ENCODE measurements around the gene ITGA5.

Gene ITGA5

GRCh38 chr12:54376596-54376995 is 42.5 kb downstream of the ITGA5 start:
- DNase-seq (ENCODE audit: insufficient read length, low spot score) = no peak
- no peak for FAIRE-seq
- TF ChIP-seq CTCF (IDR thresholded peaks at IDR 0.05; ENCODE audit: insufficient read depth, missing control alignments) = no peak

- no peak for DNase-seq (ENCODE audit: insufficient read length, low spot score)
- TF ChIP-seq CTCF (IDR thresholded peaks at IDR 0.05; ENCODE audit: insufficient read depth, missing control alignments) = no peak
- FAIRE-seq = no peak
These were observed 43.8 kb downstream of the ITGA5 start for GRCh38 chr12:54375259-54375579.

DNA sequence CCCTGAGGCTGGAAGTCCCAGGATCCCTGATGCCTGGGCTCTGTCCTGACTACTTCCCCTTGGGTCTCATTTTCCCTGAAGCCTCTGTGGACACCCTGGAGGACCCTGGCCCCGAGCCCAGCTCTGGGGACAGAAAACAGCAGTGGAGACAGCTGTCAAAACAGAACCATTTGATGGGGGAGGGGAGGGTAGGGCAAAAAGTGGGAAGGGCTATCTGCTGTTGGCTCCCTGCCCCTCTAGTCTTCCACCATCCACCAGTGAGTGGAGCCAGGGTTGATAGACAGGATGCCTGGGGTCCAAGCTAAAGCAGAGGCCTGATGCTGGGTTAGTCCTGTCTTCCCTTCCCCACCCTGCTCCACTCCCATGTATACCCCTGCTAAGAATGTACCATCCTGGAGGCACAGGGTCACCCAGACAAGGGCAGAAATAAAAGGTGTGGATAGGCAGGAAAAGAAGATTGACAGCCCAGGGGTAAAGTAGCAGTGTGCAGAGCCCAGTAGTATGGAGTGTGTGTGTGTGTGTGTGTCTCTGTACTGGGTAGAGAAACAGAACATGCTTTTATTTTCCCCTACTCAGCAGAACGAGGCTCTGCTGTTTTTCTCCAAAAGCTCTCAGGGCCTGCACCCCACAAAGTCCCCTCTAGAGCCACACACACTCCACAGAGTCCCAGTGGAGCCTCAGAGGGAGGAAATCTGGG is 44.4 kb downstream of the ITGA5 start:
- DNase-seq (ENCODE audit: insufficient read length, low spot score) (no peak), FAIRE-seq (no peak)
- no peak for TF ChIP-seq CTCF (IDR thresholded peaks at IDR 0.05; ENCODE audit: insufficient read depth, missing control alignments)

DNA sequence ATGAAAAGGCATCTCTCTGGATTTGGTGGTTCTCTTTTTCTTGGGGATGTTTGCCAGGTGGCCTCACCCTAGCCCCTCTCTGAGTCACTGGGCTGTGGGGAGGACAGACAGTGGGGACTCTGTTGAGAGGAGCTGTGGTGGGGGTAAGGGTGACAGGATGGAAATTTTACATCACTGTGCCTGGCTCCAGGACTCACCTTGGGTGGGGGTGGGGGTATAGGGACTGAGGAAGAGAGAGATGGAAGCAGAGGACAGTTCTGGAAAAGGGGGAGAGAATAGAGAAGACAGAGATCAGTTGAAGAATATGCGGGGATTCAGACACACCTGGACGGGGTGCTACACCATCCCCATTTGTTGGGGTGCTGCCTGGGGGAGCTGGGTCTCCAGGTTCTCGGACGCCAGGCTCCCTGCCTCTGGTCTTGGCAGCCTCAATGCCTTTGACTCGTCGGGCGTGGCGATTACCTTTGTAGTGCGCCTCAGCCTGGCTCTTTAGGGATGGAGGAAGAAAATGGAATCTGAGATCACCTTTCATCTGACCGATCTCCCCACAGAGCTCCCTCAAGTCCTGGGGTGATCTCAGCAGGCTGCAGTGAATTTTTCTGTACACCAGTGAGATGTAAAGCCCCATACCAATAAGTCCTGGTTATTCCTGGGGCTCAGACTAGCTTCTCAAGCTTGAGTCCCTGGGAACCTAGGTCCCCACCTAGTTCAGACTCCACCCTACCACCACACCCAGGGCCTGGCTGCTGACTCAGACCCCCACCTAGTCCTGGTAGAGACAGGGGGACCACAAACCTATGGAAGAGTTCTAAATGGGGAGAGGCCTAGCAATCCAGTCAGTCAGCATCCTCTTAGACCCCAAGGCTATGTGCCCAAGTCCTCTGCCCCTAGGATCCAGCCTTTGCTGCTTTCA is 45.2 kb downstream of the ITGA5 start:
- DNase-seq (ENCODE audit: insufficient read length, low spot score) = no peak
- no peak for FAIRE-seq
- TF ChIP-seq CTCF (IDR thresholded peaks at IDR 0.05; ENCODE audit: insufficient read depth, missing control alignments) = no peak

GRCh38 chr12:54372113-54372806 is 46.8 kb downstream of the ITGA5 start:
- TF ChIP-seq CTCF (IDR thresholded peaks at IDR 0.05; ENCODE audit: insufficient read depth, missing control alignments) = no peak
- DNase-seq (ENCODE audit: insufficient read length, low spot score) (no peak), FAIRE-seq (no peak)

DNA sequence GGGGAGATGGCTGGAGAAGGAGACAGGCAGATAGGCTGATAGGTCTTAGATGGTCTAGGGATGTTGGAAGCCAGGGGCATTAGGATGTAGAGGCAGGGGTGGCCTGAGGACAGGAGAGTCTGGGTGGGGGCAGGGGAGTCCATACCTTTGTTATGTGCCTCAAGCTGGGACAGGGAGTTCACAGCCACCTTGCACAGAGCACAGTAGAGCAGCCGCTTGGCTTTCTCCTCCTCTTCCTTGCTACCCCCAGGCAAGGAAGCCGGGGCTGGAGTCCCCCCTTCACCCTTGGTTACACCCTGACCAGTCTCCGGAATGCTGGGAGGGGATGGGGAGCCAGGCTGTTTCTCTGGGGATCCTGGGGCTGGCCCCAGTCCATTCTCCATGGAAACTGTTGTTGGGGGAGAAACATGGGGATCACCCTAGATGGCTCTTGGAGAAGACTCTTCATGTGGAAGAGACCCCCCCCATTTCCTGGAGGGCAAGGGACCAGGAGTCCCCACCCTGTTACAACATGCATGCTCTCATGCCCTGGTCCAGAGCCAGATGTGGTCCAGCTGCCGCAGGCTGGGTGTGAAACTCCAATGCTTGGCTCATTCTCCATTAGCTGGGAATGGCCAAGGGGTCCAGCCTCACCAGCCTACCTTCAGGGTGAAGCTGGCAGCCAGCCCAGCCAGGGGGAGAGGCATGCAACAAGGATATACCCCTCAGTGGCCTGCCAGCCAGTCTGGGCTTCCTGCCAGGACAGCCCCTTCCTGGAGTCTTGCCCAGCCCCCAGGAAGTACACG is 47.5 kb downstream of the ITGA5 start:
- no peak for DNase-seq (ENCODE audit: insufficient read length, low spot score)
- FAIRE-seq = no peak
- no peak for TF ChIP-seq CTCF (IDR thresholded peaks at IDR 0.05; ENCODE audit: insufficient read depth, missing control alignments)

All from D721Med (cell line).